Panc1 (cell line): Measurements from ENCODE around the gene GABRB1.

Source experiments
- CTCF ChIP-seq: fragments of 450-650 bp; IDR thresholded peaks from 2 replicates; pipeline ENCODE4 v1.5.1; 2017; ENCODE audit warnings: mild to moderate bottlenecking
- POLR2AphosphoS5 ChIP-seq: IDR thresholded peaks from 2 replicates; pipeline ENCODE4 v1.6.1; 2012; ENCODE audit warnings: mild to moderate bottlenecking, low read depth, low read length, moderate library complexity
- SIN3A ChIP-seq: IDR thresholded peaks from 2 replicates; pipeline ENCODE4 v1.6.1; 2012; ENCODE audit warnings: low read depth, mild to moderate bottlenecking, low read length, moderate library complexity, borderline replicate concordance; ENCODE audit not compliant: insufficient read depth
- TCF7L2 ChIP-seq: IDR thresholded peaks from 2 replicates; pipeline ENCODE4 v1.6.1; 2011; ENCODE audit warnings: mild to moderate bottlenecking, low read depth, low read length, inconsistent platforms
- TF ChIP-seq, protein P1 (sequence below), 2 experiments: IDR thresholded peaks; 2 replicates each; pipeline ENCODE4 v1.6.1; 2011 to 2012; ENCODE audit warnings: low read depth in 2 of 2, control low read depth in 1 of 2, low read length in 1 of 2, mild to moderate bottlenecking in 1 of 2, moderate library complexity in 1 of 2; ENCODE audit not compliant: insufficient read depth in 1 of 2

DNA sequence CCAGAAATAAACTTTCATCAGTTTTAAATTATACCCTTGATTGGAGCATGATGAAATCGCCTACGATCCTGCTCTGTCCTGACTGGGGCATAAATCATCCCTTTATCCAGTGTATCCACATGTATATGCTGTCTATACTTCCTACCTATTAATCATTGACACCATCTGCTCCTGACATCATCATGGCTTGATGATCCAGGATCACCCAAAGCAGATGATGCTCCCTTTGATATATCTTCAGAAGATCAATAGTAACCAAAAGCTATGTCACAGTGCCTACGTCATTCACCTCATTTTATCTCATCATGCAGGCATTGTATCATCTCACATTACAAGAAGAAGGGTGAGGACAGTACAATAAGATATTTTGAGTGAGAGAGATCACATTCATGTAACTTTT lies 294.7 kb downstream of the GABRB1 start:
- TF ChIP-seq POLR2AphosphoS5 (no peak), CTCF (no peak), TCF7L2 (no peak), SIN3A (no peak)
- TF ChIP-seq, protein P1, sequence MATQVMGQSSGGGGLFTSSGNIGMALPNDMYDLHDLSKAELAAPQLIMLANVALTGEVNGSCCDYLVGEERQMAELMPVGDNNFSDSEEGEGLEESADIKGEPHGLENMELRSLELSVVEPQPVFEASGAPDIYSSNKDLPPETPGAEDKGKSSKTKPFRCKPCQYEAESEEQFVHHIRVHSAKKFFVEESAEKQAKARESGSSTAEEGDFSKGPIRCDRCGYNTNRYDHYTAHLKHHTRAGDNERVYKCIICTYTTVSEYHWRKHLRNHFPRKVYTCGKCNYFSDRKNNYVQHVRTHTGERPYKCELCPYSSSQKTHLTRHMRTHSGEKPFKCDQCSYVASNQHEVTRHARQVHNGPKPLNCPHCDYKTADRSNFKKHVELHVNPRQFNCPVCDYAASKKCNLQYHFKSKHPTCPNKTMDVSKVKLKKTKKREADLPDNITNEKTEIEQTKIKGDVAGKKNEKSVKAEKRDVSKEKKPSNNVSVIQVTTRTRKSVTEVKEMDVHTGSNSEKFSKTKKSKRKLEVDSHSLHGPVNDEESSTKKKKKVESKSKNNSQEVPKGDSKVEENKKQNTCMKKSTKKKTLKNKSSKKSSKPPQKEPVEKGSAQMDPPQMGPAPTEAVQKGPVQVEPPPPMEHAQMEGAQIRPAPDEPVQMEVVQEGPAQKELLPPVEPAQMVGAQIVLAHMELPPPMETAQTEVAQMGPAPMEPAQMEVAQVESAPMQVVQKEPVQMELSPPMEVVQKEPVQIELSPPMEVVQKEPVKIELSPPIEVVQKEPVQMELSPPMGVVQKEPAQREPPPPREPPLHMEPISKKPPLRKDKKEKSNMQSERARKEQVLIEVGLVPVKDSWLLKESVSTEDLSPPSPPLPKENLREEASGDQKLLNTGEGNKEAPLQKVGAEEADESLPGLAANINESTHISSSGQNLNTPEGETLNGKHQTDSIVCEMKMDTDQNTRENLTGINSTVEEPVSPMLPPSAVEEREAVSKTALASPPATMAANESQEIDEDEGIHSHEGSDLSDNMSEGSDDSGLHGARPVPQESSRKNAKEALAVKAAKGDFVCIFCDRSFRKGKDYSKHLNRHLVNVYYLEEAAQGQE (IDR thresholded peaks at IDR 0.05; ENCODE audit: insufficient read depth in 1 of 2, low read depth in 2 of 2, low read length in 1 of 2): no peak
